HG03520 (cell line): ENCODE measurements around the gene EIF2B2.

ENCODE experiments used
- ATAC-seq: cut with Tn5 transposase; IDR thresholded peaks from one replicate; pipeline ENCODE4 v1.9.1; 2021; ENCODE audit warnings: mild to moderate bottlenecking, moderate library complexity; ENCODE audit not compliant: unreplicated experiment

Gene EIF2B2

DNA sequence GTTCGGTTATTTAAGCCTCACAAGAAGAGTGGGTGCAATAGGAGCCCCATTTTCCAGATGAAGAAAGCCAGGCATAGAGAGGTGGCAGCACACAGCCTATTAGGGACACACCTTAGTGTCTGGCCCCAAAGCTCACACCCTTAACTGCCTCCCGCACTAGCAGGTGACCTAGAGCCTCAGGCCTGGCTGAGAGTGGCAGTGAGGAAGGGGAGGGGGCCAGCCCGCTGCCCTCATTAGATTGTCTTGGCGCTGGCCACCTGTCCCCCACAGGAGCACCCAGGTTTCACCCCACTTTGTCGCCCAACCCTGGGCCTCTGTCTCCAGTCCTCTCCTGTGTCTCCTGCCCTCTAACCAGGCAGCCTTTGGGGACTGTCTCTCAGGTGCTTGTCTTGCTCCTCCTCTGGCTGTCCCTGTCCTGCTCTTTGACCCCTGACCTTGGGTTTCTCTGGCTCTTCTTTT, 28.8 kb upstream of the EIF2B2 start:
- no peak for ATAC-seq

DNA sequence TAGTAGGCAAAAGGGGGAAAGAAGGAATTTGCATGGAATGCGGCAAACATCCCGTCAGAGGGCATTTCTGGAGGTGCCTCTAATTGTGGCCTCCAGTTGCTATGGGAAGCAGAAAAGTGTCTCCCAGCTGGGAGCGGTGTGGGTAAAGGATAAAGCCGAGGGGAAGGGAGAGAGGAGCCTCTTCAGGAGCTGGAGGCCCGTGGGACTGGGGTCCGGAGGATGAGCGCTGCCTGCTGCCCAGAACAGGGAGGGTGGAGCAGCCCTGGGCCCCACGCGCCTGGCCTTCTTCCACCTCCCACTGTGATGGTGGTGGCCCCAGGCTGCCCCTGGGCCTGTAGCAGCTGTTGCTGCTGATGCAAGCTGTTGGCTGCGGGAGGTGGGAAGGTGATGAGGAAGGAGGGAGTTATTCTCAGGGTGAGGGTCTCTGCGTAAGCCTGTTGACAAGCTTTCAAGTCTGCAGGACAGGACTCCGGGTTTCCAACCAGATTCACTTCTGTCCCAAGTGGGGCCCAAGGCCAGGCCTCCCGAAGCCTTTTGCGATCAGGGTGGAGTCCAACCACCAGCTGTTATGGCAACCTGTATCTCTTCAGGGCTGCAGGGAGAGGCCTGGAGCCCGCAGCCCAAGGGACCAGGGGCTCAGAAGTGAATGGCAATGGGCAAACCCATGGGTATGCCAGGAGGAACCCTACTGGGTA, 28.2 kb upstream of the EIF2B2 start:
- no peak for ATAC-seq

DNA sequence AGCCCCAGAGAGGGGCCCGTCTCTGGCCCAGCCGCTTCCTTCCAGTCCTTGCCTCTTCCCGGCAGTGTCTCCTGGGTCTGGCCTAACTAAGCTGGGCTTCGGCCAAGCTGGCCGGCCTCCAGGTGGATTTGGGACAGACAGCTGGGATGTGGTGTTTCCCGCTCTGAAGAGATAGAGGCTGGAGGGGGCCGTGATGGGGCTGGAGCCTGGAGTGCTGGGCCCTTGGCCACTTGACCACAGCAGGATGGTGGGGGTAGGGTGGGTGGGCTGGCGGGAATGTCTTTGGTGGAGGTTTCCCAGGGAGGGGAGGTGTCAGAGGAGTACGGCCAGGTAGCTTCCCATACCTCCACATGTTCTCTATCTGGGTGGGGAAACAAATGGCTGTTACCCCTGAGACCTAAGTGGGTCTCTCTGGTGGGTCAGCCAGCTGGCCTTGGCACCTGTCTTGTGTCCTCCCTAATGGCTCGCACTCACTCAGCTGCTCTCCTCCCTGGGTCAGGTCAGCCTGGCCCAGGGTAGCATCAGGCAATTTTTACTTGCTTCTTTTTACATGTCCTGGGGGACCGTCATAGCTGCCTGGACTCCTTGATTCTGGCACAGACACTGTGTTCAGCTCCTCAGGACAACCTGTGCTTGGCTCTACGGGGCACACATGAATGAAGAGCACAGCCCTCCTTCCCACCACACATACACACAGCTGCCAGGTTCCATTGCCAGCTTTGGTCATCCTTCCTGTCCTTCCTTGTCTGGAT, 27.5 kb upstream of the EIF2B2 start:
- ATAC-seq: no peak

DNA sequence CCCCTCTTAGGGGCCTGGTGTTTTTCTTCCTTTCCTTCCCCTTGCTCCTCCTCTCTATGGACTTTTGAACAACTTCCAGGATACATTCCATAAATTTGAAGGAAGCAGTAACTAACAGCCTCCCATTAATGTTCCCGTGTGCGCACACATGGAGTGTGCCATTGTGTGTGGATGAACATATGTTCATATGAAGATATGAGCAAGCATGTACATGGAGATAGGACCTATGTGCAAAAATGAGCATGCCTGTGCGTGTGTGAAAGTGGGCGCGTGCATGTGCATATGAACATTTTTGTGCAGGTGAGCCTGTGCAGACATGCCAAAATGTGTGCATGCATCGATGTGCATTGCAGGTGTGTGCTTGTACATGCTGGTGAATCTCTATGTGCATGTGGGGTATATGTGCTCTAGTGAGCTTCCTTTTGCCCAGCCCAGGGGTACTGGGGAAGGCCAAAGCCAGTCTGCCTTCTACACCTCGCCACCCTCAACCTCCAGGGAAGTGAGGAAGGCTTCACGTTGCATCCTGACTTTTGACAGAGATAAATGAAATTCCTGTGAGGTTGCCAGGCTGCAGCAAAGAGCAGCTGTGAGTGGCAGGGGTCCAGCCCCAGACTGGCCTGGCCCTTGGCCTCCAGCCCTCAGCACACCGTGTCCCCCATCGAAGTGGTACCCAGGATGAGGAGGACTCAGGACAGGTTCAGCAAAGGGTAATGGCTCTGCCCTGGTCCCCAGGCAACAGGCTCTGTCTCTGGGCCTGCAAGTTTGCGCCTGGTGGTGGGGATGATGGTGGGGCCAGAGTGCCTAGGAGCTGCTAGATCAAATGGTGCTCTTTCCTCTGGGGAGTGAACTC, 26.2 kb upstream of the EIF2B2 start:
- no peak for ATAC-seq

DNA sequence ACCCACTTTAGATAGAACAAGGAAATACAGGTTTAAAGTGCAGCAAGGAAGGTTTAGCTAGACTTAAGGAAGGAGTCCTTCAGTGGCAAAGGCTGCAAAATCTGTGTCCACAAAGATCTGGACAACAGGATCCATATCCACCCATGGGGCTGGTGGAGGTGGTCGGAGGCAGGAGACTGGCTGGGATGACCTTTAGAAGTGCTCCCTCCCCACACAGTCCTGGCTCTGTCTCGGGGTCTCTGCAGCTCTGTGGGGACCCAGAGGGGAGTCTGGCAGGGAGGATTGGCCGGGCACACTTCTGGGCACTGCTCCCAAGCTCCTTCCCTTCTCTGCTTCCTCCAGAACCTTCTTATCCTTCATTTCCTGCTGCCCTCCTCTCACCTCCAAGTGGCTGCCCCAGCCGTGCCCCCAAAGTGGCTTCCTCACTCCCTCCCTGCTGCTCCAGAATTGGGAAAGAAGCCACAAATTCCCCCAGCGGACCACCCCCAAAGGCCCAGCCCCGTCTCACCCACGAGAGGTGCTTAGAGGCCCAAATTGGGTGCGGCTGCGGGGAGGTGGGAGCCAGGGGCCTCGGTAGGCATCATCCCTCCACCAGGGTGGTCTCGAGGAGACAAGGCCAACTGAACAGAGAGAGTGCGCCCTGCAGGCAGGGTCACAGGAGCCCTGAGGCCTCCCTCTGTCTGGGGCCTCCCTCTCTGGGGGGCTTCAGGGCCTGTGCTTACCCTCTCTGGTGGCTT, 25.4 kb upstream of the EIF2B2 start:
- no peak for ATAC-seq

DNA sequence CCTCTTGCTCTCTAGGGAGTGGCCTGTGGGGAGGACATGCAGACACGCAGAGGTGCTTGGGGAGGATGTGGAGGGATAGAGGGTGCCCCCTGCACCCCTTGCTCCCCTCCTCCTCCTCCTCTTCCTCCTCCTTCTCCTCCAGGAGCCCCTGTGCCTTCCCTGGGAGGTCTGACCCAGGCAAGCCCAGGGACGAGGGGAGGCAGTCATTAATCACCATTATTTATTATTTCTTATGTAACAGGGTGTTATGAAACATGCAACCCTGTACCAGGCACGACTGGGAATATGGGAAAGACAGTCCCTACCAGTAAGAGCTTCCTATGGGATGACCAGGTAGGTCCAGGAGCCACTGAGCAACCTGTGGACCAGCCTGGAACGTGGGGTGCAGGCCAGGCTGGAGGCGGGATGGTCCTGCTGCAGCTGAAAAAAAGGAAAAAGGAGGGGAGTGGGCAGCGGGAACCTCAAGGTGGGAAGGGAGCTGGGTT, 24.8 kb upstream of the EIF2B2 start:
- no peak for ATAC-seq

DNA sequence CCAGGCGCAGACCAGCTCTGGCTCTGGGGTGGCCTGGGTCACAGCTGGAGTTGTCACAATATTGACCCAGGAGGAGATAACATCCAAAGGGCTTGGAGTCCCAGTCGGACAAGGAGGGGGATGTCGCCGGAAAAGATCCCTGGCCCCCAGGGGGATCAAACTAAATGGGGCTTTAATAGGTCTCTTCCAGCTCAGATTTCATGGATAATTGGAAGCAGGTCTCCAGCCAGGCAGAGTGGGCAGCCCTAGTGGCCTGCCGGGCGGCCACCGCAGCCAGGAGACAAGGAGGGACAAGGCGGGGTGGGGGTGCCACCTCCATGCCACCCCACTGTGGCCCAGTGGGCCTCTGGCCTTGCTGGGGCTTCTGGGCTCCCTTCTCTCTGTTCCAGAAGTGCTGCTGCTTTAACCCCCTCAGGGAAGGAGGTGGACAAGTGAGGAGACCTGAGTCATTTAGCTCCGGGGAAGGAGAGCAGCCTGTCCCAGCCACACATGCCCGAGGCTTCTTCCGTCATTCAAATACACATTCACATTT, 24.2 kb upstream of the EIF2B2 start:
- ATAC-seq: no peak

DNA sequence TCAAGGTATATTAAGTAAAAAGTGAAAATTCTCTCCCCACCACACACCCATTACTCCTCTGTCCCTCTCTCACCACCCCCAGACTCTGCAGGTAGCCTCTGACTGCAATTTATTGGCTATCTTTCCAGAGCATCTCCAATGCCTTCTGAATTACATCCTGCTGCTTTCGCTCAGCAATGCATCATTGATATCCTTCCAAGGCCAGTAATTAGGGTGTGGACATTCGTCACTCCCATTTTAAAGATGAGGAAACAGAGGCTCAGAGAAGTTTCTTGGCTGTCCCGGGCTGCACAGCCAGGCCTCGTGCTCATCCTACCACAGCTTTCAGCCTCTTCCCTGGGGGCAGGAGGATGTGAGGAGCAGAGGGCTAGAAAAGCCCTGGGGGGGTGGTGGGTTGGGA, 23.7 kb upstream of the EIF2B2 start:
- no peak for ATAC-seq

DNA sequence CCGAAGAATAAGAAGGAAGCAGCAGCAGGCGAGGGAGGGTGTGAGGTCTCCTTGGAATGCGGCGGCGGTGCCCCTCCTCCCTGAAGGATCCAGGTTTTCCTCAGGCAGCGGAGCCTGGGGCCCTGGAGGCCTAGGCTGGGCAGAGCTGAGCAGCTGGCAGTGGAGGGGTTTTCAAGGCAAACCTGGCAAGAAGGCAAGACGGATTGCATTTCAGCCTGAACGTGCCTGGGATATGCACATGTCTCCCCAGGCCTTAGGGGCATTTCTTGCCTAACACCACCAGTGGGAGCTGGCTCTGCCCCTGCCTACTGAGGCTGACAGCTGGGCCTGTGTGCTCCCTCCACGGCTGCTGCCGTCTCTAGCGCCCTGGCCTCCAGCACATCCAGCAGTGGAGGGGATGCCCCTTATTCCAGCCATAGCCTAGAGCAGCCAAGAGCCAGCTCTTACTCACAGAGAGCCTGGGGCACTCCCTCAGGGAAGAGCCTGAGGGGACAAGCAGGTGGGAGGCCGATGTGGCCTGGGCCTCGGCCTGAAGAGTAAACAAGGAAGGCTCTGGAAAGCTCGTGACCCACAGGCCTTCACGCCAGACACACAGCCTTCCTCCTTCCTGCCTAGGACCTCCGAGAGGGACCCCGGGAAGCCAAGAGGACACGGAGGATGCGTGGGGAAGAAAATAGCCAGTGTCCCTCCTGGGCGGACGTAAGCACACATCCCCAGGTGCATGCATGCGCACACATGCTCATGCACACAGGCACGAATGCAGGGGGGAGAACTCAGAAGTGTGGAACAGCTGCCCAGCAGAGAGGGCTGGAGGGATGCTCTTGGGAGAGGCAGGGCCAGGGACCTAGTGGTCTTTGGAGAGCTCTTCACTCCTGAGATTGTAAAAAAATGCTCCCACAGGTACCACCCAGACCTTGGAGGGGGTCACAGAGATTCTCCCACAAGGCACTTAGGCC, 23.0 kb upstream of the EIF2B2 start:
- ATAC-seq: no peak

DNA sequence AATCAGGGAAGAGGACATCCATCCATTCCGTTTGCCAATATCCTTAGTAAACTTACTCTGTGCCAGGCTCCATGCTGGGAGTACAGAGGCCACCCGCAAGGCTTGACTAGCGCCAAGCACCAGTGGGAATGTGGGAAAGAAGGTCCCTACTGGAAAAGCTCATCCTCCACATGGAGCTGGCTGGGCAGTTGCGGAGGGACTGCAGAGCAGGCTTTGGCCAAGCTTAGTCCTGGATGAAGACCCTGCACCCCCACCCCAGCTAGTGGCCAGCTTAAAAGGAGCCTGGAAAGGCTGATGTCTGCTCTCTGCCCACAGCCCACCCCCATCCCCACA, 22.4 kb upstream of the EIF2B2 start:
- no peak for ATAC-seq

DNA sequence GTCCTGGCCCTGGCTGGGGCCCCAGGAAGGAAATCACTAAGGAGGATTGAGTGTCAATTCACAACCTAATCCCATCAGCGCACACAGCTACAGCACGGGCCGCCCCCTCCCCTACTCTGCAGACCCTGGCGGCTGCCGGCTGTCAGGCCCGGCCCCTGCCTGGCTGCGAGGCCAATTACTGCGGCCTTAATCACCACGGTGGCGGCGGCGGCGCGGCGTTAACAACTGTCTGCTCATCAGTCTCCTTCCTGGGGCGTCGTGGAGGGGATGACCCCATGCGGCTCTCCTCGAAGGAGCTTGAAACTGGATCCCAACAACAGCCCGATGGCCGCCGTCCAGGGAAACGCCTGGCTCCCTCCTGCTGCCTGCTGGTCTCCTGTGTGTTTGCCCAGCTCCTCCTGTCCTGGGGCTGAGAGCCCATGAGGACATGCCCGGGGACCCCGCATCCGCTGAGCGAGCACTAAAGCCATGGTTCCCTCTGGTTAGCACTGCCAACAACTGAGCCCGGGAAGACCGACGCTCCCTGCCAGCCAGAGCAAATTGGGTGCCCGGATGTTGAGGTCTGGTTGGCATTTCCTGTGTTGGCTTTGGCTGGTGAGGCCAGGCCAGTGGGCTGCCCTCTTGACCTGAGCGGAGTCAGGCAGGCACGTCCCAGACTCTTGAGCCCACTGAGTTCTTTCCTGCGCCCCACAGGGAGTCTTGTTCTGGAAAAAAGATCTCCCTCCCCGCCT, 21.8 kb upstream of the EIF2B2 start:
- ATAC-seq: no peak

DNA sequence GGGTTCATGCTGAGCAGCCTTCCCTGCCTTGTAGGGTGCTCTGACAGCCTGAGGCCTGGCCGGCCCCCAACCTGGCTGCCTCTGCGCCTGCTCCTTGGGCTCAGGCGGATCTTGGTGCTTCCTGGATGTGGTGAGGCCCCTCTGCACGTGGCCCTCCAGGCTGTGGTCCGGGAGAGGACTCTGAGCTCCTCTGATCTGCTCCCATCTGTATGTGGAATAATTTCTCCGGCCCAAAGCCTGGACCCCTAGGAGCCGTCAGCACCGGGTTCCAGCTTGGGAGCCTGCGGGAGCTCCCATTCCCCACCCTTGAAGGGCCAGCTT, 21.3 kb upstream of the EIF2B2 start:
- ATAC-seq: no peak

DNA sequence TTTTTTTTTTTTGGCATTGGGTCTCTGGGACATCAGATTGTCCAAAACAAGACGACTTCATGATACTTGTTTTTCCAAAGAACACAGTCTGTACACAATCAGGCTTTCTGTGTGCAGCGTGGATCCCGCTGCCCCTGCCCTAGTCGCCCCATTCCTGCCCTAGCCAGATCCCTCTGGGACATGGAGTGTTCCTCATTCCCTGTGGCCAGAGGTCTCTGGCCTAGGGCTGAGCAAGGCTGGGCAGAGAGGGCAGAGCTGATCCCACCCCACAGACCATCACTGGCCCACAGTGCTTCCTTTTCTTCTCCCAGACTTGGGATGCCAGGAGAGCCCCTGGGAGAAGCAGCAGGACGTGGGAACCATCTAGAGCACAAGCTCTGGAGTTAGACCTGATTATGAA, 20.9 kb upstream of the EIF2B2 start:
- ATAC-seq: no peak

DNA sequence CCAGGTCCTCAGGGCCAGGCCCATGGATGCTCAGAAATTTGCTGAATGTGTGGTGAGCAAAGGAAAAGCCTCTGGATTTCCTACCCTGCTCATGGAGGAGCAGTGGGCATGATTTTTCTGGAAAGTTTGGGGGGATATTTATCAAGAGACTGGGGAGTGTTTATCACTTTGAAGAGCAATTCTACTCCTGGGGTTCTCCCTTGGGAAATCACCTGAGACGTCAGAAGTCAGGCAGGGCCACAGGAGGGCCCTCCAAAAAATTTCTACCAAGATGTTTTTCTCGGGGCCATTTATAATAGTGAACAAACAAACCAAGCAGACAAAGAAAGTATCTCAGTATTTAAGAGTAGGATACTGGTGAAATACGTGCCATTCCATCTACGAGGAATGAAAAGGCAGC, 20.1 kb upstream of the EIF2B2 start:
- no peak for ATAC-seq

DNA sequence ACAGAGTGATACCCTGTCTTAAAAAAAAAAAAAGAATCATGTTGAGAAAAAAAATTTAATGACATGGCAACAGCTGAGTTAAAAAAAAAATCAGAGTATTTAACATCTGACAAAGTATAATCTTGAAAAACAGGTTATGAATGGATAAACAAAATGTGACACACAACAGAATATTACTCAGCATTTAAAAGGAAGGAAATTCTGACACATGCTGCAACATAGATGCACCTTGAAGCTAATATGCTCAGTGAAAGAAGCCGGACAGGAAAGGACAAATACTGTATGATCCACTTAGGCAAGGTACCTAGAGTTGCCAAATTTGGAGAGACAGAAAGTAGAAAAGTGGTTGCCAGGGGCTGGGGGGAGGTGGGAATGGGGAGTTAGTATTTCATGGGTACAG, 19.4 kb upstream of the EIF2B2 start:
- ATAC-seq: no peak

DNA sequence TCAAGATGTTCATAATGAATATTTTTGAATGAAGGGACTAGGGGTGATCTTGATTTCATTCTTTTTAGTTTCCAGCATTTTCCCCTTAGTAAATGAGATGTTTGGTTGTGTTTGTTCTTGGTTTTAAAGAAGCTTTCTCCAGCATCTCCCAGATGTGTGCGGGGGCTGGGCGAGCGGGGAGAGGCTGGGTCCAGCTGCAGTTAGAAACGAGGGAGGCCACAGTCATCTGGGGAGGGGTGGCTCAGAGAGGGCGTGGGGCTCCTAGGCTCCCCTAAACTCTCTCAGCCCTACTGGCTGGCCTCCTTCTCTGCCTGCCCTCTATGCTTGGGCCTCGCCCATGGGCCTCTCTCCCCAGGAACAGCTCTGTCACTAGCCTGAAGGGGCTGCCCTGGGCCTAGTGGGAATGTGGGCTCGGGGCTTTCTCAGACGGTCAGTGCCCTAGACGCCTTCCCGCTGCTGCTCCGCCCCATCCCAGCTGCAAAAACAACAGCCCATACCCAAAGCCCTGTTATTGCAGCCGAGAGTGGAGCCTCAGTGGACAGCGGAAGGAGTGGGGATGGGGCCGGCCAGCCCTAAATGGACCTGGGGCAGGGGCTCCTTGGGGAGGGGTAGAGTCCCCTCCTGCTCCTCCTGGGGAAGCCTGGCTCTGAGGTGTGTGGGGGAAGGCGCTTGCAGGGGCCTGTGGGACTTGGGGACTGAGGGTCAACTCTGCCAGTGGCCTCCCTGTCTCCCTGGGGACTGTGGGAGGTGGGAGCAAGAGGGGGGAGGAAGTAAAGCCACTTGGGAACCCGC, 18.3 kb upstream of the EIF2B2 start:
- ATAC-seq: no peak

DNA sequence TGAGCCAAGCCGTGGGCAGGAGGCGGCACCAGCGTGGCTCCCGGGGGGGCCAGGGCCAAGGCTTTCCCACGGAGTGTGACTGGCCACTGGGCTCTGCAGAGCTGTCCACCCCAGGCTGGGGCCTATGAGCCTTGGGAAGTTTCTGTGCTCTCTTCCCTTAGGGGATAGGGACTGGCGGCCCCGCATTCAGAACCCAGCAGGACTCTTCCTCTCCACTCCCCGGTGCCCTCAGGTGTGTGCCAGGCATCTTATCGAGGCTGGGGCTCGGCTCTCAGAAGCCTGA, 17.8 kb upstream of the EIF2B2 start:
- no peak for ATAC-seq

DNA sequence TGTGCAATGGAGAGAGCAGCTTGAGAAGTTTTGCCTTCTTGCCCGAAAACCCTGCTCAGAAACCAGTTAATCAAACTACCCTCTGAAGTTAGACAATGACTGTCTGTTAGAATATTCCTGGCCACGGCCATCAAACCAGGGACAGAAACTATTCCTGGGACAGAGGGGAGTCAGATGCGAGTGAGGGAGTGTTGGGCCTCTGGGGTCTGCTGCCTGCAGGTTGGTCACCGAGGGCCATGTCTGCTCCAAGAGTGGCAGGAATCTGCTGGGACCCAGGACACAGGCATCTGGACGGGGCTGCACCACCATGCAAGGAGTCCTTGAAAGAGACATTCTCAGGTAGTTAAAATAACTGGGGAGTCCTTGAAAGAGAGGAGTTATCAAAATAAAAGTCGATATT, 16.9 kb upstream of the EIF2B2 start:
- ATAC-seq: no peak

DNA sequence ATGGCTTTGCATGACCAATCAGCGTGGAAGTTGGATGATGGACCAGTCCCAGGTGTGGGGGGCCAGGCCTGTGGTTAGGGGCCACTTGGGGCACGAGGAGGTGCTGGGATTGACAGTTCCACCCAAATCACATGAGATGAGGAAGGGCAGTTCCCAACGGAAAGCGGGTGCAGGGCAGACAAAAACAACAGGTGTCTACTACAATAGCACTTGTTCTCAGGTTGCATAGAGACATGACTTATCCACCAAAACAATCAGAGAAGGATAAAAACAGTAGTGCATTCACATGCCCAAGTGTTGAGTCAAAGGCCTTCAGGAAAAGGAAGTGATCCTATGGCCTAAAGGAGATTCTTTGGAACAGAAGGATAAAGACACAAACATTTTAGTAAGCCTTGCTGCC, 14.6 kb upstream of the EIF2B2 start:
- ATAC-seq: no peak
